H1 (cell line): Measurements from ENCODE around the gene USP20. TPM values are rescaled to one million over a fixed set of nuclear protein-coding genes. Genes with fewer than 3 reads are reported as not detected.

Source experiments
- BCL11A ChIP-seq, 2 experiments: IDR thresholded peaks; one replicate each; pipeline ENCODE4 v1.6.1; 2011; ENCODE audit warnings: low read depth in 2 of 2, low read length in 2 of 2, mild to moderate bottlenecking in 2 of 2
- POLR2A ChIP-seq, 2 experiments: IDR thresholded peaks; 1 replicate in 1 of 2; 2 replicates in 1 of 2; pipeline ENCODE4 v1.6.1; 2011; ENCODE audit warnings: low read depth in 2 of 2, low read length in 2 of 2, mild to moderate bottlenecking in 2 of 2; ENCODE audit errors: control extremely low read depth in 1 of 2
- SAP30 ChIP-seq: fragments of 300-600 bp; sonication (generic); IDR thresholded peaks from 2 replicates; pipeline ENCODE4 v1.7.1; 2012; ENCODE audit warnings: low read length, moderate library complexity, mild to moderate bottlenecking, inconsistent platforms; ENCODE audit not compliant: insufficient read depth, insufficient replicate concordance
- polyA plus RNA-seq, 7 experiments: library from polyadenylated mRNA; depleted of rRNA in 3 of 7; stranded (reverse) in 5 of 7; unstranded in 2 of 7; fragments of >200 nt in 5 of 7; fragments of 200-250 nt in 2 of 7; gene quantifications; 1 replicate in 5 of 7; 2 replicates in 1 of 7; 4 replicates in 1 of 7; pipeline versions ENCODE4 v1.2.1 to v1.2.3, GENCODE V29; 2011 to 2013; ENCODE audit warnings: missing spikeins in 2 of 7, mixed read lengths in 2 of 7
- total RNA-seq: library from RNA; stranded (reverse); fragmentation: NEBNext Ultra II Directional; extraction: Animal tissue kit (Norgen Biotek cat#: 25700); gene quantifications from 2 replicates; pipeline ENCODE4 v1.2.1, GENCODE V29; 2021

USP20 gene
- total and polyA plus RNA-seq, 2 of the 8 experiments (the other 6 are each of a cell fraction or from before 2014, with no cell fraction given): 13.4 to 23.0 TPM

DNA sequence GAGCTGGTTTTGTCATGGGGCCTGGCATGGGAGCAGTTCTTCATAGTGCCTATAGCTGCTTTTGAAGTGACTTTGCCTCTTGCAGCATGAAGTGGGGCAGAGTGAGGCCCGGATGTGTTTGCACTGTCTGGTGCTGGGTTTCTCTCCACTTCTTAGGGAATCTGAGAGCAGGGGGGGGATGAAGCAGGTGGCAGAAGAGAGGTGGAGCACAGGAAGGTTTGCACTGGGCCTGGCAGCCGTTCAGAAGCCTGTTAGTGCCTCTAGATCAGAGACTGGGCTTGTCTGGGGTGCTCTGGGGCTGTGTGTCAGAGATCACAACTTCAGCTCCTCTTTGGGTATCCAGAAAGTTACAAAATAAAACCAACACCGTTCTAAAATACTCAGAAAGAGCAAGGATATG is 18.4 kb downstream of the USP20 start (continued):
- TF ChIP-seq POLR2A (IDR thresholded peaks at IDR 0.05; ENCODE audit: control extremely low read depth in 1 of 2, low read depth in 2 of 2, low read length in 2 of 2): no peak
- no peak for TF ChIP-seq BCL11A (IDR thresholded peaks at IDR 0.05; ENCODE audit: low read depth in 2 of 2, low read length in 2 of 2)
- TF ChIP-seq SAP30: no peak
